IPS DF 6.9 (cell line): Measurements from ENCODE around the gene SLC7A10.

Experiments used
- DNase-seq: peaks from one replicate; pipeline ENCODE4 v3.0.0-alpha.2; 2013; ENCODE audit warnings: low read depth, low spot score
- H3K27ac ChIP-seq: one replicate; pipeline ENCODE4 v1.5.1; 2013; ENCODE audit warnings: low read length, control low read depth
- H3K27me3 ChIP-seq: 2 replicates; pipeline ENCODE4 v1.6.1; 2013; ENCODE audit warnings: mild to moderate bottlenecking, low read length; ENCODE audit not compliant: control insufficient read depth, insufficient read depth
- H3K36me3 ChIP-seq: 2 replicates; pipeline ENCODE4 v1.6.1; 2013; ENCODE audit warnings: low read length; ENCODE audit not compliant: control insufficient read depth, insufficient read depth
- H3K4me1 ChIP-seq: 2 replicates; pipeline ENCODE4 v1.6.1; 2013; ENCODE audit warnings: low read length; ENCODE audit not compliant: control insufficient read depth, insufficient read depth
- H3K4me3 ChIP-seq: 2 replicates; pipeline ENCODE4 v1.5.1; 2013; ENCODE audit warnings: mild to moderate bottlenecking, low read length
- H3K9me3 ChIP-seq: 2 replicates; pipeline ENCODE4 v1.6.1; 2013; ENCODE audit warnings: low read length, inconsistent platforms; ENCODE audit not compliant: control insufficient read depth, insufficient read depth
- WGBS: extraction: QIAGEN DNeasy Blood & Tissue Kit; methylation state at CpG from one replicate; pipeline ENCODE4 v1.1.7; 2013; ENCODE audit warnings: mixed read lengths, missing lambda C conversion rate; ENCODE audit not compliant: insufficient read length, insufficient coverage; 5-methylcytosine and 5-hydroxymethylcytosine counted together

Gene SLC7A10

DNA sequence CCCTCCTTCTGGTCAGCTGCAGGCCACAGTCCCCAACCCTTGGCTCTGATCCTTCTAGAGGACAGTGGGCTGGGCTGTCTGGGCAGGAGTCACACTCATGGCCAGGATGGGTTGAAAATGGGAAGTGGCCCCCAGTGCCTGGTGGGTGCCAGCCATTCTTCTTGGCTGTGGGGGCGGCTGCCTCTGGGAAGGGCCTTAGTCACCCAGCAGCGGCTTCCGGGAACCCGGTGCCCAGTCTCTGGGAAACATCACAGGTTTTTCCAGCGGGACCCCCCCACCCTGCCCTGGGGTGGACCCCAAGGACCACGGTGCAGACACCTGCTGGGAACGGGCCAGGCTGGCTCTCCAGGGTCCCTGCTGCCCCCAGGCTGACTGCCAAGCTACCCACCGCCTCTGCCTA is 27.3 kb upstream of the SLC7A10 start:
- no CpG with 5 or more reads among the region's 8 CpGs for WGBS
- DNase-seq: no peak
- H3K27me3 ChIP-seq: no peaks in the 10 kb centered on the region
- H3K4me1 ChIP-seq: peaks cover 3% of the 10 kb centered on the region; the same call in 1 of the 2 replicates
- H3K36me3 ChIP-seq: no peaks in the 10 kb centered on the region
- H3K4me3 ChIP-seq: no peak overlapping the region
- no peaks in the 10 kb centered on the region for H3K9me3 ChIP-seq
- H3K27ac ChIP-seq: no peak overlapping the region

DNA sequence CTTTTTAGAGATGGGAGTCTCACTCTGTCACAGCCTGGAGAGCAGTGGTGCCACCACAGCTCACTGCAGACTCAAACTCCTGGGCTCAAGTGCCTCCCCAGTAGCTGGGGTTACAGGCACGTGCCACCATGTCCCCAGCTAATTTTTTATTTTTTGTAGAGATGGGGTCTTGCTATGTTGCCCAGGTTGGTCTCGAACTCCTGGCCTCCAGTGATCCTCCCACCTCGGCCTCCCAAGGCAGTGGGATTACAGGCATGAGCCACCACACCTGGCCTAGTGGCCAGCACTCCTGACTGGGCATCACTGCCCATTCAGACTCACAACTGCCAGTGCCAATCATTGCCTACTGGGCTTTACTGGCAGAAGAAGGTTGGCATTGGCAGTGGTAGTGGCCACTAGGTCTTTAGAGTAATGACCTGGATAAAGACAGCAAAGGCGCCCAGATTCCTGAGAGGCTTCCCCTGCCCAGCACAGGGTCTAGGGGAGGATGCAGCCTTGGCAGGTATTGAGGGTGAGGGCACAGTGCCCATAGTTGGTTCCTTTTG is 26.8 kb upstream of the SLC7A10 start:
- DNase-seq: no peak
- no CpG with 5 or more reads among the region's 4 CpGs for WGBS
- Histone ChIP-seq H3K27me3 (no peaks in the 10 kb centered on the region), H3K4me1 (peaks cover 3% of the 10 kb centered on the region; the same call in 1 of the 2 replicates), H3K36me3 (no peaks in the 10 kb centered on the region), H3K4me3 (no peak overlapping the region), H3K9me3 (no peaks in the 10 kb centered on the region), H3K27ac (no peak overlapping the region)

DNA sequence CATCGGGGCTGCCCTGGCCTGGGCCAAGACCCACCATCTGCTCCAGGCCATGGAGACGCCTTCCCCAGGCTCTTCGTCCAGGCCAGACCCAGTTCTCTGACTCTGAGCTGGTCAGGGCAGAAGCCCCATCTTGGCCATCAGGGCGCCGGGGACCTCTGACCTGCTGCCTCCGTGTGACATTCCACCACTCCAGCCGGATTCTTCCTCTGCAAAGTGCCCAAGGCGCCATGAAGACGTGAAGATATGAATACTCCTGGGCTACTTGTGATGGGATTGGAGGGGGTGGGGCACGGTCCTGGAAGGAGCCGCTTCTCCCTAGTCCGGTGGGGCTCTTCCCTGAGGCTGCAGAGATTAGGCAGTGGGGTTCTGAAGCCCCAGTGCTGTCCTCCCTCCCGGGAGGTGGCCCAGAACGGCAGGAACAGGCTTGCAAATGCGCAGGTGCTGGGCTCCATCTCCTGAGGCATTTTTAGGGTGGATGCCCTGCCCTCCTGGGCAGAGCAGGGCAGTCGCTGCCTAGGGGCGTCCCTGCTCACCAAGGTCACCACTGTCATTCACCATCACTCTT is 26.0 kb upstream of the SLC7A10 start:
- no peak overlapping the region for H3K4me3 ChIP-seq
- peaks cover 3% of the 10 kb centered on the region; the same call in 1 of the 2 replicates for H3K4me1 ChIP-seq
- H3K27ac ChIP-seq: no peak overlapping the region
- no CpG with 5 or more reads among the region's 17 CpGs for WGBS
- no peaks in the 10 kb centered on the region for H3K36me3 ChIP-seq
- H3K27me3 ChIP-seq: no peaks in the 10 kb centered on the region
- H3K9me3 ChIP-seq: no peaks in the 10 kb centered on the region
- no peak for DNase-seq

DNA sequence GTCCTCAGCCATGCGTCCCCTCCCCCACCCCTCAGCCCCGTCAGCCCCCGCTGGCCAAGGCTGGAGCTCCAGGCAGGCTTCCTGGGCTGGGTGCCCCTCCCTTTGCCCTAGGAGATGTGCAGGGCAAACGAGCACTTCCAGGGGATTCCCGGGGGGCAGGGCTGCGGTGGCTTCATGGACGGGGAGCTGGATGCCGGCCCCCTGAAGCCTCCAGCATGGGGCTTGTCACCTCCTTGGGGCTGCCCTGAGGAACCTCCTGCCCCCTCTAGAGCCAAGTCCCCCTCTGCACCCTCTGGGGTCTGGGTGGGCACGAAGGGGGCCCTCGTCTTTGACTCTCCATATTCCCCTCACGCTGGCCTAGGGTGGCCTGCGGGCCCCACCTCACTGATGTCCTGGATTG is 25.4 kb upstream of the SLC7A10 start:
- no peak overlapping the region for H3K27ac ChIP-seq
- peaks cover 3% of the 10 kb centered on the region; the same call in 1 of the 2 replicates for H3K4me1 ChIP-seq
- no CpG with 5 or more reads among the region's 12 CpGs for WGBS
- H3K27me3 ChIP-seq: no peaks in the 10 kb centered on the region
- H3K9me3 ChIP-seq: no peaks in the 10 kb centered on the region
- no peak overlapping the region for H3K4me3 ChIP-seq
- DNase-seq: no peak
- no peaks in the 10 kb centered on the region for H3K36me3 ChIP-seq

DNA sequence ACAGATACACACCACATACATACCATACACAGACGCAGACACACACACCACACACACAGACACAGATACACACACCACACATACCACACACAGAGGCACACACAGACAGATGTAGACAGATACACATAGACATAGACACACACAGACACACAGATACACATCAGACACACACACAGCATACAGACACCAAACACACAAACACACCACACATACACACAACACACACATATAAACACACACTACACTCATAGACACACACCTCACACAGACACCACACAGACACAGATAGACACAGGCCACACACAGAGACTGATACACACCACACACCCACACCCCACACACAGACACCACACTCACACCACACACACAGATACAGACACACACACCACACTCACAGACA is 24.9 kb upstream of the SLC7A10 start:
- Histone ChIP-seq H3K27me3 (no peaks in the 10 kb centered on the region), H3K4me1 (peaks cover 3% of the 10 kb centered on the region; the same call in 1 of the 2 replicates), H3K4me3 (no peak overlapping the region), H3K9me3 (no peaks in the 10 kb centered on the region), H3K27ac (no peak overlapping the region), H3K36me3 (no peaks in the 10 kb centered on the region)
- DNase-seq: no peak
- WGBS: no CpG with 5 or more reads among the region's 1 CpG

DNA sequence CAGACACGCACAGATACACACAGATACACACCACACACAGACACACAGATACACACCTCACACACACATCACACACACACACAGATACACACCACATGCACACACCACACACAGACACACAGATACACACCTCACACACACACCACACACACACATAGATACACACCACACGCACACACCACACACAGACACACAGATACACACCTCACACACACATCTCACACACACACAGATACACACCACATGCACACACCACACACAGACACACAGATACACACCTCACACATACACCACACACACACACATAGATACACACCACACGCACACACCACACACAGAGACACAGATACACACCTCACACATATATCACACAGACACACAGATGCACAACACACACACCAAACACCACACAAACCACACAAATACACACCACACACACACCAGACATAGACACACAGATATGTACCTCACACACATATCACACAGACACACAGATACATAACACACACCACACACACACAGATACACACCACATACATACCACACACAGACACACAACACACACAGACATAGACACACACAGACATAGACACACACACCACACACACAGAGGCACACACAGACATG is 24.2 kb upstream of the SLC7A10 start:
- Histone ChIP-seq H3K4me1 (peaks cover 3% of the 10 kb centered on the region; the same call in 1 of the 2 replicates), H3K9me3 (no peaks in the 10 kb centered on the region), H3K27ac (no peak overlapping the region), H3K27me3 (no peaks in the 10 kb centered on the region), H3K4me3 (no peak overlapping the region), H3K36me3 (no peaks in the 10 kb centered on the region)
- no CpG with 5 or more reads among the region's 3 CpGs for WGBS
- DNase-seq: no peak

DNA sequence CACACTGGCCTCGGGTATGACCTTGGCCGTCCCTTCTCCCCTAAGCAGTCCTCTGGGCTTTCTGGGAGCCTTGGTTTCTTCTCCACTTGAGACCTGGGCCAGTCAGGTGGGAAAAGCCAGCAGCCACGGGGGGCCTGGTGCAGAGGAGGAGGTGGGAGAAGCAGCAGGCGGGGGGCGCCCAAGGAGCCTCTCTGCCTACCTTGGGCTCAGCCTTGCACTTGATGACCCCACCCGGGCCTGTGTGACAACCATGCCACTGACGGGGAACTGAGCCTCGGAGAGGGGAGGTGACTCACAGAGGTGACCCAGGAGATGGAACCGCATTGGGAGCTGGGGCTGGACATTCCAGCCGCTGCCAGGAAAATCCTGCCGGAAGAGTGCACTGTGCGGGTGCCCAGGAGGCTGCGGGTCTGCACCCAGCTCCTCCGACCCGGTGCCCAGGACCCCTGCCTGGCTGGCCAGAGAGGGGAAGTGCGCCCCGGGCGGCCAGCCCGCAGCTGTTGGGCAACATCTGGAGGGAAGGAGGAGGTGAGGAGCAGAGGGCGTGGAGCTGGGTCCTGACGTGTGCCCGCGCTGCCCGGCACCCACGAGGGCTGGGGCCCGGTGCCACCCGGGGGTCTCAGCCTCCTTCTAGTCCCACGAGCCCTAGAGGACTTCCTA is 23.4 kb upstream of the SLC7A10 start:
- DNase-seq: no peak
- H3K4me1 ChIP-seq: peaks cover 3% of the 10 kb centered on the region; the same call in 1 of the 2 replicates
- H3K4me3 ChIP-seq: no peak overlapping the region
- H3K36me3 ChIP-seq: no peaks in the 10 kb centered on the region
- H3K27me3 ChIP-seq: no peaks in the 10 kb centered on the region
- no CpG with 5 or more reads among the region's 28 CpGs for WGBS
- no peaks in the 10 kb centered on the region for H3K9me3 ChIP-seq
- H3K27ac ChIP-seq: no peak overlapping the region

DNA sequence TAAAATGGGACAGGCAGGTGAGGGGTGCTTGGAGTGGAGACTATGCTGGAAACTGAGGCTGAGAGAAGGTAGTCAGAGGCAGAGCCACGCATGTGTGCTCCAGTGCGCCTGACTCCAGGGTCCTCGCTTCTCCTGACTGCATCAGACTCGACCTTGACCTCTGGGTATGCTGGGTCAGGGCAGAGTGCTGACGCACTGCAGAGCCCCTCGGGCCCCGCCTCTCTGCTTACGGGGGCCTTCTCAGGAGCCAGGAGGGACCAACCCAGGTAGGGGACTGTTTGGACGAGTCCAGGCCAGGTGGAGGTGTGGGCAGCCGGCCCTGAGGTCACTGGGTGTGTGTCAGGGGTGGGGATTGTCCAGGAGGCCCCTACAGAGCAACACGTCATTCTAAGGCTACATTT is 22.9 kb upstream of the SLC7A10 start:
- Histone ChIP-seq H3K9me3 (no peaks in the 10 kb centered on the region), H3K27ac (no peak overlapping the region), H3K36me3 (no peaks in the 10 kb centered on the region), H3K4me3 (no peak overlapping the region), H3K27me3 (no peaks in the 10 kb centered on the region), H3K4me1 (peaks cover 3% of the 10 kb centered on the region; the same call in 1 of the 2 replicates)
- DNase-seq: no peak
- no CpG with 5 or more reads among the region's 11 CpGs for WGBS

DNA sequence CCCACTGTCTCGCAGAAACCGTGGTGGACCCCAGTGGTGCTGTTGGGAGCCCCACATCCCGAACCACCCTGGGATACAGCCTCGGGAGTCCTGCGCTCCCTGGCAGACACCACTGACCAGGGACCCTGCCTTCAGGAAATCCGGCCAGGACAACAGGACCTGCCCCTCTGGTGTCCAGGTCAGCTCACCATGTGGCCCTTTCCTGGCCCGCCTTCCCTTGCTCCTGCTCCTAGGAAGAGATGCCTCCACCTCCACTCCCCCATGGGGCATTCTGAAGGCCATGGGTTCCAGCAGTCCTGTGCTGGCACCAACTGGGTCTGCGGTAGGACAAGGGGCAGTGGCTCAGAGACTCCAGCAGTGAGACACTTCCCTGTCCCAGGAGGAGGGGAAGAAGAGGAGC is 22.5 kb upstream of the SLC7A10 start:
- H3K36me3 ChIP-seq: no peaks in the 10 kb centered on the region
- peaks cover 3% of the 10 kb centered on the region; the same call in 1 of the 2 replicates for H3K4me1 ChIP-seq
- H3K27ac ChIP-seq: no peak overlapping the region
- no peaks in the 10 kb centered on the region for H3K9me3 ChIP-seq
- WGBS: no CpG with 5 or more reads among the region's 8 CpGs
- H3K4me3 ChIP-seq: no peak overlapping the region
- no peaks in the 10 kb centered on the region for H3K27me3 ChIP-seq
- no peak for DNase-seq

DNA sequence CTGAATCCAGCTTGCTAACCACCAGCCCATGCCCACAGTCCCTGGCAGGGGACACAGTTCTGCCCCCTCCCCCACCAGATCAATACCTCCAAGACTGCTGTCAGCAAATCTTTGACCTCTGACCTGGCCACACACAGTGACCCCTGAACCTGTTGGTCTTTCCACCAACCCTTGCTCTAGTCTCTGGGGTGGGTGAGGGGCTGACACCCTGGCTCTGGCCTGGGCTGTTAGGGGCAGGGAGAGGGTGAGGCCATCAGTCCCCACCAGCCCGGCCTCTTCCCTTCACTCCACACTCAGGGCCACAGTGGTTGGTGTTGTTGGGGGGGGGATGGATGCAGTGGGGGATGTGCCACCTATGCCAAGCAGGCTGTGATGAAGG is 21.8 kb upstream of the SLC7A10 start:
- Histone ChIP-seq H3K9me3 (no peaks in the 10 kb centered on the region), H3K27me3 (no peaks in the 10 kb centered on the region), H3K4me1 (peaks cover 3% of the 10 kb centered on the region; the same call in 1 of the 2 replicates), H3K27ac (no peak overlapping the region), H3K4me3 (no peak overlapping the region), H3K36me3 (no peaks in the 10 kb centered on the region)
- no CpG with 5 or more reads among the region's 1 CpG for WGBS
- DNase-seq: no peak
